H1 (cell line): Measurements from ENCODE around the gene POU3F1. TPM values are rescaled to one million over a fixed set of nuclear protein-coding genes. Genes with fewer than 3 reads are reported as not detected.
A peak's percentile ranks its signal among the peaks of the same experiment; 100 is the strongest.

Source experiments
- CTCF ChIA-PET: fragments of 300-600 bp; sonication (Branson Sonifier 250); formaldehyde crosslinking; loops from one replicate; lab custom pipeline; 2021; ENCODE audit not compliant: partially characterized antibody; lab: Charles Lee
- POLR2A ChIA-PET: fragments of 300-600 bp; sonication (Branson Sonifier 250); formaldehyde crosslinking; loops from one replicate; lab custom pipeline; 2021; ENCODE audit warnings: inconsistent platforms; ENCODE audit not compliant: partially characterized antibody; lab: Charles Lee
- DNase-seq, 2 experiments: peaks; one replicate each; pipeline versions ENCODE4 v3.0.0 to v3.0.0-alpha.2; 2010 to 2022; ENCODE audit warnings: low spot score in 2 of 2, low read depth in 1 of 2, mixed read lengths in 1 of 2
- FAIRE-seq: peaks from 2 replicates; lab custom pipeline; 2011; peaks lifted over from hg19 to GRCh38; lab: Jason Lieb, UNC
- H2AFZ ChIP-seq: 2 replicates; pipeline ENCODE4 v1.8.1; 2012; ENCODE audit warnings: low read length, inconsistent platforms
- H2AK5ac ChIP-seq: 2 replicates; pipeline ENCODE4 v1.6.1; 2013; ENCODE audit warnings: low read depth, low read length
- H2BK120ac ChIP-seq: replicated peaks from 2 replicates; pipeline ENCODE3; 2013; ENCODE audit warnings: low read depth, low read length, inconsistent platforms
- H2BK12ac ChIP-seq: 2 replicates; pipeline ENCODE4 v1.6.1; 2013; ENCODE audit warnings: low read depth, low read length
- H2BK15ac ChIP-seq: 2 replicates; pipeline ENCODE4 v1.6.1; 2013; ENCODE audit warnings: low read length
- H2BK20ac ChIP-seq: 2 replicates; pipeline ENCODE4 v1.6.1; 2013; ENCODE audit warnings: low read length
- H2BK5ac ChIP-seq: 2 replicates; pipeline ENCODE4 v1.6.1; 2013; ENCODE audit warnings: low read depth, low read length
- H3K14ac ChIP-seq: 2 replicates; pipeline ENCODE4 v1.6.1; 2013; ENCODE audit warnings: inconsistent platforms; ENCODE audit not compliant: insufficient read length
- H3K18ac ChIP-seq: 2 replicates; pipeline ENCODE4 v1.6.1; 2013; ENCODE audit warnings: low read length; ENCODE audit errors: extremely low read depth
- H3K23ac ChIP-seq: 2 replicates; pipeline ENCODE4 v1.6.1; 2013; ENCODE audit warnings: inconsistent platforms; ENCODE audit not compliant: insufficient read length
- H3K23me2 ChIP-seq: 2 replicates; pipeline ENCODE4 v1.6.1; 2013; ENCODE audit warnings: low read depth, low read length
- H3K27ac ChIP-seq: 2 replicates; pipeline ENCODE4 v1.6.1; 2011; ENCODE audit warnings: low read depth, low read length, inconsistent platforms
- H3K27me3 ChIP-seq, 4 experiments: replicated peaks in 1 of 4; 1 replicate in 1 of 4; 2 replicates in 3 of 4; pipeline versions ENCODE4 v1.6.1 to v1.8.1; 2011 to 2013; ENCODE audit warnings: low read length in 3 of 4, mild to moderate bottlenecking in 3 of 4, inconsistent platforms in 2 of 4, mixed read lengths in 2 of 4, moderate library complexity in 1 of 4; ENCODE audit not compliant: control insufficient read depth in 3 of 4, insufficient read depth in 3 of 4; ENCODE audit errors: extremely low read depth in 1 of 4
- H3K36me3 ChIP-seq, 4 experiments: 2 replicates each; pipeline versions ENCODE4 v1.6.1 to v1.8.1; 2011 to 2013; ENCODE audit warnings: mild to moderate bottlenecking in 4 of 4, low read length in 3 of 4, moderate library complexity in 2 of 4, control low read depth in 1 of 4, inconsistent platforms in 1 of 4; ENCODE audit not compliant: insufficient read depth in 4 of 4, control insufficient read depth in 2 of 4
- H3K4ac ChIP-seq: replicated peaks from 2 replicates; pipeline ENCODE3; 2013; ENCODE audit warnings: low read length, low read depth, mixed read lengths, inconsistent platforms; ENCODE audit not compliant: insufficient read length
- H3K4me1 ChIP-seq, 4 experiments: replicated peaks in 1 of 4; 1 replicate in 1 of 4; 2 replicates in 3 of 4; pipeline versions ENCODE4 v1.6.1 to v1.8.1; 2011 to 2013; ENCODE audit warnings: low read length in 3 of 4, inconsistent platforms in 2 of 4, mixed read lengths in 1 of 4; ENCODE audit not compliant: insufficient read depth in 4 of 4, control insufficient read depth in 3 of 4
- H3K4me2 ChIP-seq, 2 experiments: 2 replicates each; pipeline versions ENCODE4 v1.6.1 to v1.8.1; 2011 to 2013; ENCODE audit warnings: low read depth in 2 of 2, low read length in 2 of 2, control low read depth in 1 of 2, inconsistent platforms in 1 of 2, mild to moderate bottlenecking in 1 of 2; ENCODE audit not compliant: insufficient read depth in 1 of 2
- H3K4me3 ChIP-seq, 4 experiments: fragments of 200-600, 300-600 bp in 1 of 4; sonication (generic), shearing (Covaris generic), sonication (Bioruptor Twin) in 1 of 4; 2 replicates each; pipeline versions ENCODE4 v1.5.1 to v1.8.1; 2011 to 2016; ENCODE audit warnings: low read length in 4 of 4, low read depth in 3 of 4, control low read depth in 2 of 4, inconsistent platforms in 2 of 4, mild to moderate bottlenecking in 2 of 4, mixed read lengths in 1 of 4, moderate library complexity in 1 of 4; ENCODE audit not compliant: insufficient read depth in 2 of 4; ENCODE audit errors: extremely low read depth in 1 of 4
- H3K56ac ChIP-seq: replicated peaks from 2 replicates; pipeline ENCODE3; 2013; ENCODE audit warnings: low read depth, mild to moderate bottlenecking, mixed read lengths, low read length, inconsistent platforms; ENCODE audit not compliant: insufficient read length
- H3K79me1 ChIP-seq: 2 replicates; pipeline ENCODE4 v1.6.1; 2013; ENCODE audit warnings: low read depth, low read length, control low read depth
- H3K79me2 ChIP-seq, 2 experiments: 2 replicates each; pipeline versions ENCODE4 v1.6.1 to v1.8.1; 2012 to 2013; ENCODE audit warnings: low read length in 2 of 2, mild to moderate bottlenecking in 2 of 2, inconsistent platforms in 1 of 2; ENCODE audit not compliant: insufficient read depth in 2 of 2, control insufficient read depth in 1 of 2
- H3K9ac ChIP-seq, 4 experiments: replicated peaks in 1 of 4; 1 replicate in 1 of 4; 2 replicates in 3 of 4; pipeline versions ENCODE4 v1.6.1 to v1.8.1; 2011 to 2013; ENCODE audit warnings: low read depth in 3 of 4, low read length in 3 of 4, control low read depth in 2 of 4, mild to moderate bottlenecking in 2 of 4, moderate library complexity in 2 of 4, inconsistent platforms in 1 of 4; ENCODE audit errors: extremely low read depth in 1 of 4
- H3K9me3 ChIP-seq, 2 experiments: 2 replicates each; pipeline versions ENCODE4 v1.6.1 to v1.8.1; 2012 to 2013; ENCODE audit warnings: mild to moderate bottlenecking in 2 of 2, moderate library complexity in 2 of 2, control low read depth in 1 of 2, inconsistent platforms in 1 of 2, low read depth in 1 of 2, low read length in 1 of 2, mixed read lengths in 1 of 2; ENCODE audit not compliant: insufficient read depth in 2 of 2
- H4K20me1 ChIP-seq, 2 experiments: replicated peaks in 1 of 2; 2 replicates each; pipeline versions ENCODE3 to v1.8.1; 2011 to 2013; ENCODE audit warnings: inconsistent platforms in 2 of 2, low read length in 2 of 2, mild to moderate bottlenecking in 1 of 2; ENCODE audit not compliant: insufficient read depth in 2 of 2, control insufficient read depth in 1 of 2
- H4K5ac ChIP-seq: 2 replicates; pipeline ENCODE4 v1.6.1; 2013; ENCODE audit warnings: low read length, low read depth, mixed read lengths, inconsistent platforms; ENCODE audit not compliant: insufficient read length
- H4K8ac ChIP-seq: 2 replicates; pipeline ENCODE4 v1.8.0; 2013; ENCODE audit warnings: mild to moderate bottlenecking, moderate library complexity, low read length, inconsistent platforms; ENCODE audit not compliant: insufficient read depth; ENCODE audit errors: extremely low read depth
- H4K91ac ChIP-seq: replicated peaks from 2 replicates; pipeline ENCODE3; 2013; ENCODE audit warnings: low read length, mixed read lengths, inconsistent platforms; ENCODE audit not compliant: insufficient read length
- KDM1A ChIP-seq: fragments of 200-600, 300-600 bp; sonication (generic); IDR thresholded peaks from 2 replicates; pipeline ENCODE4 v1.7.1; 2016; ENCODE audit warnings: mild to moderate bottlenecking, low read length, borderline replicate concordance
- ZNF274 ChIP-seq: IDR thresholded peaks from 2 replicates; pipeline ENCODE4 v1.7.0; 2012; ENCODE audit warnings: low read length, borderline replicate concordance; ENCODE audit errors: extremely low read depth
- WGBS, 2 experiments: shearing (Covaris generic) in 1 of 2; methylation state at CpG; one replicate each; pipeline versions ENCODE4 v1.1.6 to v1.1.7; 2013 to 2015; ENCODE audit warnings: low lambda C conversion rate in 2 of 2, mixed read lengths in 2 of 2, inconsistent platforms in 1 of 2, low coverage in 1 of 2, missing lambda C conversion rate in 1 of 2; ENCODE audit not compliant: insufficient replicate concordance in 2 of 2, insufficient coverage in 1 of 2, insufficient read length in 1 of 2; ENCODE audit errors: extremely low coverage in 1 of 2, missing lambda C conversion rate in 1 of 2; 5-methylcytosine and 5-hydroxymethylcytosine counted together
- polyA plus RNA-seq, 7 experiments: library from polyadenylated mRNA; depleted of rRNA in 3 of 7; stranded (reverse) in 5 of 7; unstranded in 2 of 7; fragments of >200 nt in 5 of 7; fragments of 200-250 nt in 2 of 7; gene quantifications; 1 replicate in 5 of 7; 2 replicates in 1 of 7; 4 replicates in 1 of 7; pipeline versions ENCODE4 v1.2.1 to v1.2.3, GENCODE V29; 2011 to 2013; ENCODE audit warnings: missing spikeins in 2 of 7, mixed read lengths in 2 of 7
- total RNA-seq: library from RNA; stranded (reverse); fragmentation: NEBNext Ultra II Directional; extraction: Animal tissue kit (Norgen Biotek cat#: 25700); gene quantifications from 2 replicates; pipeline ENCODE4 v1.2.1, GENCODE V29; 2021

The POU3F1 gene
- total and polyA plus RNA-seq, 2 of the 8 experiments (the other 6 are each of a cell fraction or from before 2014, with no cell fraction given): 4.2 to 10.8 TPM

DNA sequence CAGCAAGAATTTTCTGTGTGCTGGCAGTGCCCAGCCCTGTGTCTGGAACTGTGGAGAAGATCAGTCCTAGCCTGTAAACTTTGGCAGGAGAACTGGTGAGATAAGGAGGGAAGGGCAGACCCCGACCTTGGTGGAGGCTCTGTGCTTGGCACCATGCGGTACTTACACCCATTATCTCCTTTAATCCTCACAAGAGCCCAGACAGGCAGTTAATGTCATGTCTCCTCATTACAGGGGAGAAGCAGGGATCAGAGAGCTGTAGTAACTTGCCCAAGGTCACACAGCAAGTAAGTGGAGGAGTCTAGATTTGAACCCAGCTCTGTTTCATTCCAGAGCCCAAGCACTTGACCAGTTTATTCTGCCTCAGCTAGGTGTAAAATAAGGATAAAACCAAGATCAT, 13.9 kb upstream of the POU3F1 start:
- H3K27ac ChIP-seq: no peak overlapping the region
- ChIA-PET CTCF (interaction anchor here (0.7 to 18.0 kb wide), 5 partner anchors 10 to 443 kb away, joined by 3 to 212 read pairs (median 4); no protein-coding TSS in a partner anchor), POLR2A (interaction anchor here (1.1 kb wide), 1 partner anchor 12 kb away, joined by 3 read pairs; no protein-coding TSS in a partner anchor)
- peaks cover 0 to 2% of the 10 kb centered on the region in 2 experiments; a peak in 1 of 4 replicates for H3K79me2 ChIP-seq
- H2BK15ac ChIP-seq: no peak overlapping the region
- H3K4me1 ChIP-seq: peaks cover 0 to 17% (median 10%) of the 10 kb centered on the region in 4 experiments; a peak in 6 of 7 replicates
- no peak overlapping the region for H3K4me3 ChIP-seq
- H2BK5ac ChIP-seq: no peak overlapping the region
- H3K23ac ChIP-seq: no peak overlapping the region
- H4K20me1 ChIP-seq: peaks cover 0 to 3% of the 10 kb centered on the region in 2 experiments
- H3K9me3 ChIP-seq: no peaks in the 10 kb centered on the region
- no peak overlapping the region for H2AK5ac ChIP-seq
- FAIRE-seq (no peak), DNase-seq (no peak)
- H3K56ac ChIP-seq: no peak overlapping the region
- H2BK120ac ChIP-seq: no peak overlapping the region
- H2BK20ac ChIP-seq: no peak overlapping the region
- TF ChIP-seq ZNF274: no peak
- 0 out of 2 replicates have a peak, but pooled peaks have one; percentile 45 for TF ChIP-seq KDM1A
- no peak overlapping the region for H4K8ac ChIP-seq
- H3K36me3 ChIP-seq: no peaks in the 10 kb centered on the region
- no peaks in the 10 kb centered on the region for H3K23me2 ChIP-seq
- no peak overlapping the region for H3K14ac ChIP-seq
- H3K4ac ChIP-seq: no peak overlapping the region
- H4K91ac ChIP-seq: no peak overlapping the region
- H2AFZ ChIP-seq: no peak overlapping the region
- no peaks in the 10 kb centered on the region; a peak in 3 of 7 replicates for H3K27me3 ChIP-seq
- no peak overlapping the region for H3K18ac ChIP-seq
- WGBS, 2 experiments: 100% methylated on average over 2 of the region's 2 CpGs; no CpG with 5 or more reads in 1 of the 2 experiments
- H2BK12ac ChIP-seq: no peak overlapping the region
- no peak overlapping the region for H4K5ac ChIP-seq
- H3K79me1 ChIP-seq: peaks cover 4% of the 10 kb centered on the region; the same call in 1 of the 2 replicates
- no peak overlapping the region for H3K9ac ChIP-seq
- H3K4me2 ChIP-seq: no peak overlapping the region
